ENCODE data around the gene LENG9. TPM values are rescaled to one million over a fixed set of nuclear protein-coding genes. Genes with fewer than 3 reads are reported as not detected.
"Not testable (repeated sequence)": the region's sequence is repeated elsewhere in the genome, so short reads cannot be mapped to it uniquely, and the experiment has no call there.

Gene LENG9
- total and polyA plus RNA-seq, 4 donors: 1.2 to 3.2 (median 2.7) TPM

- Histone ChIP-seq H3K27ac (ENCODE audit: low read depth, low read length) (no peak overlapping the region), H3K27me3 (ENCODE audit: control insufficient read depth, insufficient read depth, low read length) (peaks cover 27% of the 10 kb centered on the region), H3K9me3 (ENCODE audit: control insufficient read depth, insufficient read depth, low read length) (no peaks in the 10 kb centered on the region), H3K4me3 (ENCODE audit: low read depth, low read length) (no peak overlapping the region), H3K36me3 (ENCODE audit: control insufficient read depth, insufficient read depth, low read length) (no peaks in the 10 kb centered on the region), H3K4me1 (ENCODE audit: control insufficient read depth, insufficient read depth, low read length) (peaks cover 36% of the 10 kb centered on the region)
- no peak for DNase-seq (ENCODE audit: low read depth in 4 of 6, low spot score in 6 of 6)
- 40% methylated on average over 7 of the region's 8 CpGs for WGBS (ENCODE audit: insufficient coverage)
These were observed 5.9 kb upstream of the LENG9 start for GRCh38 chr19:54469496-54469934.

GRCh38 chr19:54466110-54466480 is 2.5 kb upstream of the LENG9 start:
- Histone ChIP-seq H3K4me1 (ENCODE audit: control insufficient read depth, insufficient read depth, low read length) (peaks cover 42% of the 10 kb centered on the region), H3K36me3 (ENCODE audit: control insufficient read depth, insufficient read depth, low read length) (peaks cover 18% of the 10 kb centered on the region), H3K27me3 (ENCODE audit: control insufficient read depth, insufficient read depth, low read length) (peaks cover 23% of the 10 kb centered on the region)
- DNase-seq (ENCODE audit: low read depth in 4 of 6, low spot score in 6 of 6); H3K4me3 ChIP-seq (ENCODE audit: low read depth, low read length); H3K27ac ChIP-seq (ENCODE audit: low read depth, low read length); H3K9me3 ChIP-seq (ENCODE audit: control insufficient read depth, insufficient read depth, low read length): not testable (repeated sequence)
- 99% methylated on average over 13 of the region's 14 CpGs for WGBS (ENCODE audit: insufficient coverage)

GRCh38 chr19:54465426-54466109 is 2.0 kb upstream of the LENG9 start:
- no peak for DNase-seq (ENCODE audit: low read depth in 4 of 6, low spot score in 6 of 6)
- Histone ChIP-seq H3K36me3 (ENCODE audit: control insufficient read depth, insufficient read depth, low read length) (peaks cover 23% of the 10 kb centered on the region), H3K4me1 (ENCODE audit: control insufficient read depth, insufficient read depth, low read length) (peaks cover 37% of the 10 kb centered on the region), H3K4me3 (ENCODE audit: low read depth, low read length) (no peak overlapping the region), H3K27ac (ENCODE audit: low read depth, low read length) (no peak overlapping the region), H3K9me3 (ENCODE audit: control insufficient read depth, insufficient read depth, low read length) (no peaks in the 10 kb centered on the region), H3K27me3 (ENCODE audit: control insufficient read depth, insufficient read depth, low read length) (peaks cover 18% of the 10 kb centered on the region)
- 47% methylated on average over 46 of the region's 49 CpGs for WGBS (ENCODE audit: insufficient coverage)

GRCh38 chr19:54464630-54465425 is 1.2 kb upstream of the LENG9 start:
- 1% methylated on average over 87 of the region's 87 CpGs for WGBS (ENCODE audit: insufficient coverage)
- H3K9me3 ChIP-seq (ENCODE audit: control insufficient read depth, insufficient read depth, low read length): no peaks in the 10 kb centered on the region
- H3K36me3 ChIP-seq (ENCODE audit: control insufficient read depth, insufficient read depth, low read length): peaks cover 31% of the 10 kb centered on the region
- H3K27ac ChIP-seq (ENCODE audit: low read depth, low read length): peak overlapping the region; percentile 88
- peaks cover 33% of the 10 kb centered on the region for H3K4me1 ChIP-seq (ENCODE audit: control insufficient read depth, insufficient read depth, low read length)
- peak overlapping the region; percentile 56 for H3K4me3 ChIP-seq (ENCODE audit: low read depth, low read length)
- peak in 2 of 6 donors; percentile 79 to 87 for DNase-seq (ENCODE audit: low read depth in 4 of 6, low spot score in 6 of 6)
- peaks cover 11% of the 10 kb centered on the region for H3K27me3 ChIP-seq (ENCODE audit: control insufficient read depth, insufficient read depth, low read length)

GRCh38 chr19:54464044-54464629 is 559 bp upstream of the LENG9 start:
- peak in 2 of 6 donors; percentile 85 to 90 for DNase-seq (ENCODE audit: low read depth in 4 of 6, low spot score in 6 of 6)
- WGBS (ENCODE audit: insufficient coverage): under 1% methylated on average over 26 of the region's 26 CpGs
- peaks cover 30% of the 10 kb centered on the region for H3K4me1 ChIP-seq (ENCODE audit: control insufficient read depth, insufficient read depth, low read length)

GRCh38 chr19:54462655-54463530 is 685 bp downstream of the LENG9 start:
- Histone ChIP-seq H3K27me3 (ENCODE audit: control insufficient read depth, insufficient read depth, low read length) (peaks cover 8% of the 10 kb centered on the region), H3K4me1 (ENCODE audit: control insufficient read depth, insufficient read depth, low read length) (peaks cover 30% of the 10 kb centered on the region), H3K27ac (ENCODE audit: low read depth, low read length) (peak overlapping the region; percentile 88), H3K9me3 (ENCODE audit: control insufficient read depth, insufficient read depth, low read length) (no peaks in the 10 kb centered on the region), H3K36me3 (ENCODE audit: control insufficient read depth, insufficient read depth, low read length) (peaks cover 50% of the 10 kb centered on the region), H3K4me3 (ENCODE audit: low read depth, low read length) (peak overlapping the region; percentile 56)
- peak in 2 of 6 donors; percentile 53 to 73 for DNase-seq (ENCODE audit: low read depth in 4 of 6, low spot score in 6 of 6)
- WGBS (ENCODE audit: insufficient coverage): 6% methylated on average over 91 of the region's 91 CpGs

More at GRCh38 chr19:54464044-54464629, 559 bp upstream of the LENG9 start:
- Histone ChIP-seq H3K27ac (ENCODE audit: low read depth, low read length) (peak overlapping the region; percentile 88), H3K36me3 (ENCODE audit: control insufficient read depth, insufficient read depth, low read length) (peaks cover 37% of the 10 kb centered on the region), H3K27me3 (ENCODE audit: control insufficient read depth, insufficient read depth, low read length) (peaks cover 8% of the 10 kb centered on the region), H3K9me3 (ENCODE audit: control insufficient read depth, insufficient read depth, low read length) (no peaks in the 10 kb centered on the region), H3K4me3 (ENCODE audit: low read depth, low read length) (peak overlapping the region; percentile 56)

GRCh38 chr19:54462047-54462654 is 1.4 kb downstream of the LENG9 start:
- no peak for DNase-seq (ENCODE audit: low read depth in 4 of 6, low spot score in 6 of 6)
- H3K27me3 ChIP-seq (ENCODE audit: control insufficient read depth, insufficient read depth, low read length): peaks cover 8% of the 10 kb centered on the region
- peaks cover 30% of the 10 kb centered on the region for H3K4me1 ChIP-seq (ENCODE audit: control insufficient read depth, insufficient read depth, low read length)
- H3K36me3 ChIP-seq (ENCODE audit: control insufficient read depth, insufficient read depth, low read length): peaks cover 57% of the 10 kb centered on the region
- H3K9me3 ChIP-seq (ENCODE audit: control insufficient read depth, insufficient read depth, low read length): no peaks in the 10 kb centered on the region
- H3K27ac ChIP-seq (ENCODE audit: low read depth, low read length): peak overlapping the region; percentile 78
- 78% methylated on average over 14 of the region's 15 CpGs for WGBS (ENCODE audit: insufficient coverage)
- H3K4me3 ChIP-seq (ENCODE audit: low read depth, low read length): no peak overlapping the region

GRCh38 chr19:54461613-54462012 is 2.0 kb downstream of the LENG9 start:
- no peak overlapping the region for H3K27ac ChIP-seq (ENCODE audit: low read depth, low read length)
- H3K9me3 ChIP-seq (ENCODE audit: control insufficient read depth, insufficient read depth, low read length): no peaks in the 10 kb centered on the region
- DNase-seq (ENCODE audit: low read depth in 4 of 6, low spot score in 6 of 6): no peak
- peaks cover 63% of the 10 kb centered on the region for H3K36me3 ChIP-seq (ENCODE audit: control insufficient read depth, insufficient read depth, low read length)
- H3K4me3 ChIP-seq (ENCODE audit: low read depth, low read length): no peak overlapping the region
- H3K27me3 ChIP-seq (ENCODE audit: control insufficient read depth, insufficient read depth, low read length): peaks cover 8% of the 10 kb centered on the region
- no CpG with 5 or more reads among the region's 3 CpGs for WGBS (ENCODE audit: insufficient coverage)
- H3K4me1 ChIP-seq (ENCODE audit: control insufficient read depth, insufficient read depth, low read length): peaks cover 30% of the 10 kb centered on the region

GRCh38 chr19:54461210-54461609 is 2.4 kb downstream of the LENG9 start:
- Histone ChIP-seq H3K27ac (ENCODE audit: low read depth, low read length) (no peak overlapping the region), H3K27me3 (ENCODE audit: control insufficient read depth, insufficient read depth, low read length) (peaks cover 6% of the 10 kb centered on the region), H3K4me3 (ENCODE audit: low read depth, low read length) (no peak overlapping the region), H3K9me3 (ENCODE audit: control insufficient read depth, insufficient read depth, low read length) (no peaks in the 10 kb centered on the region), H3K4me1 (ENCODE audit: control insufficient read depth, insufficient read depth, low read length) (peaks cover 30% of the 10 kb centered on the region), H3K36me3 (ENCODE audit: control insufficient read depth, insufficient read depth, low read length) (peaks cover 67% of the 10 kb centered on the region)
- WGBS (ENCODE audit: insufficient coverage): 73% methylated on average over 16 of the region's 27 CpGs
- no peak for DNase-seq (ENCODE audit: low read depth in 4 of 6, low spot score in 6 of 6)

All from spinal cord (tissue), 10 donors.